DND-41 (cell line): ENCODE results near the gene MEI1.

ENCODE experiments used
- ATAC-seq: fragments of 200-7000 bp; cut with Tn5 transposase; 3 replicates; pipeline ENCODE4 v1.9.1; 2021; ENCODE audit warnings: low read depth; ENCODE audit not compliant: insufficient read depth
- DNase-seq: peaks from one replicate; pipeline ENCODE4 v3.0.0-alpha.2; 2020
- H2AFZ ChIP-seq: 2 replicates; pipeline ENCODE4 v1.6.0; 2012; ENCODE audit warnings: low read depth, low read length
- H3K27ac ChIP-seq: 2 replicates; pipeline ENCODE4 v1.5.1; 2012; ENCODE audit warnings: low read length, inconsistent platforms
- H3K27me3 ChIP-seq: fragments of 200-600 bp; sonication (generic); 2 replicates; pipeline ENCODE4 v1.6.0; 2012; ENCODE audit warnings: low read length, mild to moderate bottlenecking, inconsistent platforms; ENCODE audit not compliant: insufficient read depth, poor library complexity
- H3K36me3 ChIP-seq: 2 replicates; pipeline ENCODE4 v1.5.1; 2012; ENCODE audit warnings: low read length, inconsistent platforms; ENCODE audit not compliant: insufficient read depth
- H3K4me1 ChIP-seq: 2 replicates; pipeline ENCODE4 v1.5.1; 2012; ENCODE audit warnings: mild to moderate bottlenecking, low read length; ENCODE audit not compliant: insufficient read depth
- H3K4me2 ChIP-seq: 2 replicates; pipeline ENCODE4 v1.6.0; 2012; ENCODE audit warnings: mild to moderate bottlenecking, moderate library complexity, low read length, inconsistent platforms; ENCODE audit not compliant: insufficient read depth
- H3K4me3 ChIP-seq, 2 experiments: fragments of 200-600 bp in 1 of 2; shearing (Covaris generic) in 1 of 2; 2 replicates each; pipeline ENCODE4 v1.5.1; 2012 to 2016; ENCODE audit warnings: inconsistent platforms in 2 of 2, low read length in 2 of 2, mild to moderate bottlenecking in 2 of 2, low read depth in 1 of 2, moderate library complexity in 1 of 2
- H3K79me2 ChIP-seq: 2 replicates; pipeline ENCODE4 v1.6.0; 2012; ENCODE audit warnings: low read length, inconsistent platforms; ENCODE audit not compliant: insufficient read depth
- H3K9ac ChIP-seq: 2 replicates; pipeline ENCODE4 v1.6.0; 2012; ENCODE audit warnings: low read depth, mild to moderate bottlenecking, inconsistent platforms, low read length, moderate library complexity
- H3K9me3 ChIP-seq: 2 replicates; pipeline ENCODE4 v1.5.1; 2012; ENCODE audit warnings: low read length, moderate library complexity, mild to moderate bottlenecking, inconsistent platforms; ENCODE audit not compliant: insufficient read depth, severe bottlenecking
- H4K20me1 ChIP-seq: 2 replicates; pipeline ENCODE4 v1.6.0; 2012; ENCODE audit warnings: low read length; ENCODE audit not compliant: insufficient read depth
- EZH2 ChIP-seq: IDR thresholded peaks from 3 replicates; pipeline ENCODE4 v1.6.1; 2012; ENCODE audit warnings: borderline replicate concordance, low read depth, mild to moderate bottlenecking, moderate library complexity, low read length, inconsistent platforms; ENCODE audit not compliant: severe bottlenecking
- TF ChIP-seq, protein P1 (sequence below): IDR thresholded peaks from 2 replicates; pipeline ENCODE4 v1.5.1; 2012; ENCODE audit warnings: borderline replicate concordance, low read length, moderate library complexity, mild to moderate bottlenecking; ENCODE audit not compliant: poor library complexity, severe bottlenecking; ENCODE audit errors: extremely low read depth

The MEI1 gene

GRCh38 chr22:41672780-41673509, 26.4 kb upstream of the MEI1 start:
- Histone ChIP-seq H3K4me1 (peaks cover 1% of the 10 kb centered on the region), H3K79me2 (peaks cover 49% of the 10 kb centered on the region), H3K9me3 (no peaks in the 10 kb centered on the region), H3K4me2 (no peak overlapping the region), H4K20me1 (peaks cover 18% of the 10 kb centered on the region; the same call in 1 of the 2 replicates), H3K9ac (no peak overlapping the region), H3K36me3 (peaks cover 49% of the 10 kb centered on the region), H2AFZ (no peak overlapping the region), H3K27me3 (no peaks in the 10 kb centered on the region), H3K4me3 (no peak overlapping the region), H3K27ac (no peak overlapping the region)
- no peak for TF ChIP-seq EZH2
- TF ChIP-seq, protein P1, sequence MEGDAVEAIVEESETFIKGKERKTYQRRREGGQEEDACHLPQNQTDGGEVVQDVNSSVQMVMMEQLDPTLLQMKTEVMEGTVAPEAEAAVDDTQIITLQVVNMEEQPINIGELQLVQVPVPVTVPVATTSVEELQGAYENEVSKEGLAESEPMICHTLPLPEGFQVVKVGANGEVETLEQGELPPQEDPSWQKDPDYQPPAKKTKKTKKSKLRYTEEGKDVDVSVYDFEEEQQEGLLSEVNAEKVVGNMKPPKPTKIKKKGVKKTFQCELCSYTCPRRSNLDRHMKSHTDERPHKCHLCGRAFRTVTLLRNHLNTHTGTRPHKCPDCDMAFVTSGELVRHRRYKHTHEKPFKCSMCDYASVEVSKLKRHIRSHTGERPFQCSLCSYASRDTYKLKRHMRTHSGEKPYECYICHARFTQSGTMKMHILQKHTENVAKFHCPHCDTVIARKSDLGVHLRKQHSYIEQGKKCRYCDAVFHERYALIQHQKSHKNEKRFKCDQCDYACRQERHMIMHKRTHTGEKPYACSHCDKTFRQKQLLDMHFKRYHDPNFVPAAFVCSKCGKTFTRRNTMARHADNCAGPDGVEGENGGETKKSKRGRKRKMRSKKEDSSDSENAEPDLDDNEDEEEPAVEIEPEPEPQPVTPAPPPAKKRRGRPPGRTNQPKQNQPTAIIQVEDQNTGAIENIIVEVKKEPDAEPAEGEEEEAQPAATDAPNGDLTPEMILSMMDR: no peak
- ATAC-seq (no peak), DNase-seq (no peak)

DNA sequence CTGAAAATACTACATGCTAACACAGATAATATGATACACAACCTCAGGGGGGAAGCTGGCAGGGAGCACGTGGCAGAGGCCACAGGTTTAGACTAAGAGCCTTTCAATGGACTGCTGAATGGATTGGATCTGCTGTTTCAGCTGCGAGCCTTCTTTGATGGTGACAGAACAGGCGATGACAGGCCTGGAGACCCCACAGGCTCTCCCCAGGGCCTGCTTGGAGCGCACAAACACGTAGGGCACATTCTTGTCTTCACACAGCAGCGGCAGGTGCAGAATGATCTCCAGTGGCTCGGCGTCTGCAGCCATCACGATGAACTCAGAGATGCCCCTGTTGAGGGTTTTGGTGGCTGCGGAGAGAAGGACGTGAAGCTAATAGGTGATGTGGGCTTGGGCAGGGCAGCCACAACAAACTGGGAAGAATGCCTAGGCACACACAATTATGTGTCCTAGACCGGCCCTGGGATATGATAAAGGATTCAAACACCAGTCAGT, 24.4 kb upstream of the MEI1 start:
- peaks cover 65% of the 10 kb centered on the region for H3K36me3 ChIP-seq
- TF ChIP-seq EZH2: no peak
- TF ChIP-seq, protein P1: no peak
- no peak for DNase-seq
- no peak overlapping the region for H3K4me3 ChIP-seq
- H3K9me3 ChIP-seq: no peaks in the 10 kb centered on the region
- no peak overlapping the region for H2AFZ ChIP-seq
- H3K4me1 ChIP-seq: no peaks in the 10 kb centered on the region
- peaks cover 29% of the 10 kb centered on the region for H4K20me1 ChIP-seq
- H3K4me2 ChIP-seq: no peak overlapping the region
- no peak for ATAC-seq
- no peak overlapping the region for H3K27ac ChIP-seq
- no peak overlapping the region for H3K9ac ChIP-seq
- H3K27me3 ChIP-seq: no peaks in the 10 kb centered on the region
- peaks cover 59% of the 10 kb centered on the region for H3K79me2 ChIP-seq

- Histone ChIP-seq H3K4me1 (peaks cover 6% of the 10 kb centered on the region; the same call in 1 of the 2 replicates), H3K36me3 (peaks cover 72% of the 10 kb centered on the region), H3K4me2 (no peak overlapping the region), H3K79me2 (peaks cover 67% of the 10 kb centered on the region), H3K27ac (no peak overlapping the region), H3K9me3 (no peaks in the 10 kb centered on the region), H3K9ac (no peak overlapping the region), H3K4me3 (no peak overlapping the region), H3K27me3 (no peaks in the 10 kb centered on the region), H4K20me1 (peaks cover 42% of the 10 kb centered on the region), H2AFZ (no peak overlapping the region)
- TF ChIP-seq, protein P1: no peak
- no peak for TF ChIP-seq EZH2
- no peak for DNase-seq
- no peak for ATAC-seq
These were observed 23.2 kb upstream of the MEI1 start for GRCh38 chr22:41676134-41676533.
